ENCODE measurements around the gene ARHGEF26.

- TF ChIP-seq CTCF (IDR thresholded peaks at IDR 0.05) (no peak), ZFX (IDR thresholded peaks at IDR 0.05; ENCODE audit: borderline replicate concordance) (no peak)
Observed at GRCh38 chr3:154139996-154140436, 18.8 kb downstream of the ARHGEF26 start.
